HG03432 (cell line): ENCODE measurements around the gene NEDD4L.

Experiments
- ATAC-seq: cut with Tn5 transposase; IDR thresholded peaks from one replicate; pipeline ENCODE4 v1.9.1; 2021; ENCODE audit warnings: mild to moderate bottlenecking, moderate library complexity; ENCODE audit not compliant: unreplicated experiment

The NEDD4L gene

GRCh38 chr18:58229162-58229561, 185.1 kb downstream of the NEDD4L start:
- no peak for ATAC-seq

DNA sequence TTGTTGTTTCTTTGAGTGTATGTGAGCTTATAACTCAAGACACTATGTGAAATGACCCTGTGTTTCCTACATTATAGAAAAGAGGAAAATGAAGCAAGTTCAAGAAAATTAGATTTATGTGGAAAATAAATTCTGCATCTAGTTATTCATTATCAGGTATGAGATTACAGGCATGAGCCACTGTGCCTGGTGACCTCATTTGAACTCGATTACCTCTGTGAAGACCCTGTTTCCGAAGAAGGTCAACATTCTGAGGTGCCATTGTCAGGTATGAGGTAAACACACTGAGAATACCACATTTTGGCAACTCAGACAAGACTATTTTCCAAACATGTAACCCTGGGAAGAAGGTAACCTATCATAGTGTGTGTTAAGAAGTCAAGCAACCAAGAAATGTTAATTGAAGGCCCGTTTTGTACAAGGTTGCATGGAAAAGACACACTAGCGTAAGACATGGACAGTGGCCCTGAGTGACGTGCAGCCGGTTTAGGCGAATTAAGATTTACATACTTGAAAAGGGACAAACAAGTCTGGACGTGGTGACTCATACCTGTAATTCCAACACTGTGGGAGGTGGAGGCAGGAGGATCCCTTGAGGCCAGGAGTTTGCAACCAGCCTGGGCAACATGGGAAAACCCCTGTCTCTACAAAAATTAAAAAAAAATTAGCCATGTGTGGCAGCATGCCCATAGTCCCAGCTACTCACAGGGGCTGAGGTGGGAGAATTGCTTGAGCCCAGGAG, 186.6 kb downstream of the NEDD4L start:
- ATAC-seq = no peak

GRCh38 chr18:58231930-58232329, 187.9 kb downstream of the NEDD4L start:
- ATAC-seq = no peak

- ATAC-seq = no peak
Measured at GRCh38 chr18:58232668-58233067, 188.6 kb downstream of the NEDD4L start.

GRCh38 chr18:58234359-58234741, 190.3 kb downstream of the NEDD4L start:
- no peak for ATAC-seq

GRCh38 chr18:58235001-58235436, 191.0 kb downstream of the NEDD4L start:
- ATAC-seq = no peak

DNA sequence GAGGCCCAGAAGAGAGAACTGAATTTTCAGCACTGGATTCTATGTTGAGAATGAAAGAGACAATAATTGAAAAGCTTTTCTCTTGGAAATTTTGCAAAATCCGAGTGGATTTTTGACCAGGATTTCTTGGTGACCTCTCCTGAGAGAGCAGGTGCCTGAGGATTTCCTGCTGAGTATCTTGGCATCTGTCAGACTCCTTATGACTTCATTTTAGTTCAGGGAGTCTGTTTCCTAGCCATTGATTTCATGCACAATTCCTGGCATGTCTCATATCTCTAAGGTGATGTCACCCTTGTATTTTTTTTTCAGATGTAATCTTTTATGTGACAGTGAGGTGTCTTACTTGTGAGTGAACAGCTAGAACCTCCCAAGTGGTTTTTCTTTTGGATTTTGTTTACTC, 195.9 kb downstream of the NEDD4L start:
- ATAC-seq = no peak

GRCh38 chr18:58241026-58241679, 197.1 kb downstream of the NEDD4L start:
- no peak for ATAC-seq

GRCh38 chr18:58241877-58242276, 197.9 kb downstream of the NEDD4L start:
- ATAC-seq = no peak

DNA sequence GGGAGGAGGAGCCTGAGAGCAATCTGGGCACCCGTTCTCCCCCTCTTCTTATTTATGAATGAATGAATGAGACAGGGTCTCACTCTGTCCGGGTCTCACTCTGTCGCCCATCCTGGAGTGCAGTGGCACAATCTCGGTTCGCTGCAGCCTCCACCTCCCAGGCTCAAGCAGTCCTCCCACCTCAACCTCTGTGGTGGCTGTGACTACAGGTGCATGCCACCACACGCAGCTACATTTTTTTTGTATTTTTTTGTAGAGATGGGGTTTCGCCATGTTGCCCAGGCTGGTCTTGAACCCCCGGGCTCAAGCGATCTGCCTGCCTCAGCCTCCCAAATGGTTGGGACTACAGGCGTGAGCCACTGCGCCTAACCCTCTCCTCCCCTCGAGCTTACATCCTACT, 198.4 kb downstream of the NEDD4L start:
- no peak for ATAC-seq

DNA sequence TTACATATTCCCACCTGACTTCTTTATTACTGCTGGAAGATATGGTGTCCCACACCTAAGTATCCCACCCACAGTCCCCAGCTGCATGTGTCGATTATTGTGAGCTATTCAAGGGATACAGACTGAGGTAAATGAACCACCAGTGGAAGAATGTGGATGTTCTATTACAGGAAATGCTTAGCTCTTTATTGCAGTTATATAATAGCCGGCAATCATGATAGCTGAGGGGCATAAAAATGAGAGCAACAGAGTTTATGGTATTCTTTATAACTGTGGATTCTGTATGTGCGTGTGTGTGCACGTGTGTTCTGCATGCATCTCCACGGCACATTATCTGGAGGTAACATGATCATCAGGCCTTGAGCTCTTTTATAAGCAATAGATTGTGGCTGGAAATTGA, 198.9 kb downstream of the NEDD4L start:
- ATAC-seq = no peak

- no peak for ATAC-seq
Measured at GRCh38 chr18:58243401-58243800, 199.4 kb downstream of the NEDD4L start.

GRCh38 chr18:58247363-58247834, 203.4 kb downstream of the NEDD4L start:
- no peak for ATAC-seq

DNA sequence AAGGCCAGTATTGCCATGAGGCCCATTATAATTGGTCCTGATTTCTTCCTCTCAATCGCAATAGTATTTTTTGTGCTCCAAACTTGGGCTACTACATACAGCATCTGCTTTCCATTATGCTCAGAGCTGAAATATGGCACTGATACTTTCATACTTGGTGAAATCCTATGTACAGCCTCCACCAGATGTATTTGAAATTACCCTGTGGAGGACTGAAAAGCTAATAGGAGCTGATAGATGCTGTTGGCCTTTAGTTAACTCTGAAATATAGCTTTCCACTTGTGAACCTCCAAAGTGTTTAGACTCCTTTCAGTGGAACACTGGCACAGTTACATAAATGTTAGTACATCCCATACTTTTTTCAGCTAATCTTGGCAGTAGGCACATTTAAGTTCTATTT, 205.7 kb downstream of the NEDD4L start:
- ATAC-seq = no peak

DNA sequence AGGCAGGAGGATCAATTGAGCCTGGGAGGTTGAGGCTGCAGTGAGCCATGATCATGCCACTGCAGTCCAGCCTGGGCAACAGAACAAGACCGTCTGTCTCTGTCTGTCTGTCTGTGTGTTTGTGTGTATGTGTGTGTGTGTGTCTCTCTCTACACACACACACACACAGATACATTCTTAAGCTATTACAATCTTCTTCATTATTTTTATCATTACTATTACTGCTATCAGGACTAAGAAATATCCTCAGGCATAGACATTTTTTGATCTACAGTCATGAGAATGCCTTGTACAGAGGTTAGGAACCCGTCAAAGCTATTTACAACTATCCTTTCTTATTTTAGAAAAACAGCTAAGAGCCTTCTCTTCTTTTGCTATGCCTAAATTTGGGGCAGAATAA, 207.4 kb downstream of the NEDD4L start:
- no peak for ATAC-seq

DNA sequence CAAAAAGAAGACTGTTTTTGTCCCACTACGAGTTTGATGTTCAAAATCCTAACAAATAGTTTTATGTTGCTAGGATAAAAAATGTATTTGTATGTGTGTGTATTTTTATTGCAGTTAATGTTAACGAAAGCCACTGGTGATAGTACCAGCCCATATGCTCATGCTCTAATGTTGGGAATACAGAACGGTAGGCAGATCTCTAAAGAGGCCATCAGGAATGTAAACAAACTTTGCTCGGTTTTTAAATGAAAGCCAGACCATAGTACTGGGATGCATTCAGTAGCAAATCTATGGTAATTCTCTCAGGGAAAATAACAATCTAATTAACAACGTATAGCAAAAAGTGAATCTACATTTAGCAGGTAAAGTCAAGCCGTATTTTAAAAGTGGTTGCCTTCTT, 208.1 kb downstream of the NEDD4L start:
- no peak for ATAC-seq

DNA sequence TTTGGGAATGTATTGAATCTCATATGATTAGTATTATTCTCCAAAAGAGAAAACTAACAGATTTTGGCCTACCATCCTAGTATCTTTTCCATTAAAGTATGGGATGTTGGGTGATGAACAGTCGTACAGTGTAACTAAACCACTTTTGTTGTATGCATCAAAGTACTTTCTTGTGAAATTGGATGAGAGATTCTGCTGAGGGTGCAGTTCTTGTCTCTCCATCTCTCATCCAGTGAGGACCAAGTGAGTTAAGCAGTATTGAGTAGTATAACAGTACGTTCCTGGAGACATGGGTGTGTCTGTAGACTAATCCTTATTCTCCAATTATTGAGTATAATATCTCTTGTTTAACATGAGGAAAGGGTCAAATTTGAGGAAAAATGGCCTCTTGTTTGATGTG, 209.3 kb downstream of the NEDD4L start:
- no peak for ATAC-seq

DNA sequence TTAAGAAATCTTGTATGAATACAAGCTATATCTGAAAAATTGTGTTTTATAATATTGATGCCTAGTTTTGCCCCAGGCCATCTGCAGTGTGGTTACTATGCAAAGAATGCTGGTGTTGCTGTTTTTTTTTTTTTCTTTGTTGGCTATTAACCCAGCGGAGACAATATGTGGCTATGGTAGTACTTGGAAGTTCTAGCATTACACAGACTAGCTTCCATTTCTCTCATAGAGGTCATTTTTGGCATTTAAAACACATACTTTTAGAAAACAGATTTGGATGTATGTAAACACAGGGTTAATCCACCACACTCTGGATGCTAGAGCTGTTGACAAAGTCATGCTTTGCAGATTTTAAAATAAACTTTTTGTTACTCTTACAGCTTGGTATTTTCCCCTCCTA, 209.8 kb downstream of the NEDD4L start:
- ATAC-seq = no peak

DNA sequence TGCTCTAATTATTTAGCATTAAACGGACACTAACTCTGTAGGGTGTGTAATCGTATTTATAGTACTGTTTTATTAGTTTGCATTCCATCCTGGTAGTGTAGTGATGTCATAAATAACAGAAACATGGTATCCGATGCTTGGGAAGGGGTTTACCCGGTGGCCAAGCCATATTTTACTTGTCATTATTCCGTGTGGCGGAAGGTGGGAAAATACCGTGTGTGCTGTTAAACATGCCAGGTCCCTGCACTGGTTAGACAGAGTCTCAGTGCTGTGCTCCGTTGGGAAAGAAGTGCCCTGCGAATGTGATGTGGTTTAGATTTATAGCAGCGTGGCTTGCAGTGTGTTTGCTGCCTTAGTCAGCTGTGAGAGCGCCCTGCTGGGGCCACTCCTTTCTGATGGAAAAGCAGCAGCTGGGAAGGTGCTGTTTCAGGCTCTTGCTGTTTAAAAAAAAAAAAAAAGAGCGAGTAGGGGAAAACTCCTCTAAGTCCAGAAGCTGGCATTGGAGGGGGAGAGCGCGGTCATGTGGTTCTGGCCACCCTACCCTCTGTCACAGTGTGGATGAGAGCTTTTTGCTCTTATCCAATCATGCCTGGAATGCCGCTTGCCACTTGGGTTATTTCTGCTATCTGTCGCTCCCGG, 211.0 kb downstream of the NEDD4L start:
- no peak for ATAC-seq

GRCh38 chr18:58255701-58256311, 211.8 kb downstream of the NEDD4L start:
- ATAC-seq = no peak

DNA sequence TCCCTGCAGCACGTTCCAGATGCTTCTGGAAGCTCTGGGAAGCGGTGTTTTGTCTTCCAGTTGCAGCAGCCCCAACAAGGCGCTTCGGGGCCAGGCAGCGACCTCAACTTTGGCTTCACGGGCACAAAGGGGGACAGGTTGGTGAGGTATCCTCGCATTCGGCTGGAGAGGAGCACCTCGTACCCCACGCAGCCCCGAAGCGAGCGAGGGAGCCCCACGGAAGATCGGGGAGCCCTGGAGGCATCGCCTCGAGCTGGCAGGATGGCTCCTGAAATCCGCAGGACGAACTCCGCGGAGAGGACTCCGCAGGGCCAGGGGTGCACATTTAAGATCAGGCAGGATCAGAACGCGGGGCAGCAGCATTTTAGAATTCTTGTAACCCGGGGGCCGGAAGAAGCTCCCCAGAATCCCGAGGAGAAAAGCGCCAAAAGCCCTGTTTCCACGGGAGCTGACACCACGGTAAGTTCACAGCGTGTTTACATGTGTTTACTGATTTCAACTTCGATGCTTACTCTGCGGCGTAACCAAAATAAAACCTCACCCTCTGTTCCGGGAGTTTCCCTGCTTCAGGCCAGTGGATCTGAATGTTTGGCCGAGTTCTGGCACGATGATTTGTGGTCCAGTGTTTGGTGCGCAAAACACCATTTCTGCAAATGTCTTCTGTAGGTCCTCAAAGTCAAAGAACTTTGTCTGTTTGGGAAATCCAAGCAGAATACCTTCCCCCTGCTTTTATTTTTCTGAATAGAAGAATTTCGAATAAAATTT, 212.5 kb downstream of the NEDD4L start:
- ATAC-seq = no peak
